Fibroblast of pulmonary artery (primary cell): Measurements from ENCODE around the gene ANKRD28.

ENCODE experiments used
- DNase-seq: peaks from one replicate; pipeline ENCODE4 v3.0.0-alpha.2; 2010; ENCODE audit warnings: low read depth
- H3K4me3 ChIP-seq: replicated peaks from 2 replicates; pipeline ENCODE4 v1.5.1; 2011; ENCODE audit warnings: low read depth, mild to moderate bottlenecking, control low read depth, low read length, moderate library complexity
- TF ChIP-seq, protein P1 (sequence below): IDR thresholded peaks from 2 replicates; pipeline ENCODE4 v1.5.1; 2011; ENCODE audit warnings: mild to moderate bottlenecking, control low read depth, low read length, inconsistent platforms; ENCODE audit errors: missing control alignments

The ANKRD28 gene

DNA sequence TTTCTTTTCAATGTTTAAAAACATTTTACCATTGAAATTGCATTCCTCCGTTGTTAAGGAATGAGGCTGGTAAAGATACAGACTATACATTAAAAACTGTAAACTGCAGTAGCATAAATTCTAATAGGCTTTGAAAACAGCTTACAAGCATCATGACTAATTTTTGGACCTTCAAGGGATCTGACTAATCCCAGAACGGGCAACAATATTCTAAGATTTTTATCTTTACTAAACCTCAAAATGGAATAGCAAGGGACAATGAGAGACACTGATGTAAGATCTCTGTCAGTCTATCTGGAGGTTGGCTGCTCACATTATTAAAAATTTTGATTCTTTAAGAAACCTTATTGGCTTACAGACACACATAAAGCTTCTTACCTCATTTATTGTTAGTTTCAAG, 121.5 kb downstream of the ANKRD28 start:
- no peak overlapping the region for H3K4me3 ChIP-seq
- TF ChIP-seq, protein P1, sequence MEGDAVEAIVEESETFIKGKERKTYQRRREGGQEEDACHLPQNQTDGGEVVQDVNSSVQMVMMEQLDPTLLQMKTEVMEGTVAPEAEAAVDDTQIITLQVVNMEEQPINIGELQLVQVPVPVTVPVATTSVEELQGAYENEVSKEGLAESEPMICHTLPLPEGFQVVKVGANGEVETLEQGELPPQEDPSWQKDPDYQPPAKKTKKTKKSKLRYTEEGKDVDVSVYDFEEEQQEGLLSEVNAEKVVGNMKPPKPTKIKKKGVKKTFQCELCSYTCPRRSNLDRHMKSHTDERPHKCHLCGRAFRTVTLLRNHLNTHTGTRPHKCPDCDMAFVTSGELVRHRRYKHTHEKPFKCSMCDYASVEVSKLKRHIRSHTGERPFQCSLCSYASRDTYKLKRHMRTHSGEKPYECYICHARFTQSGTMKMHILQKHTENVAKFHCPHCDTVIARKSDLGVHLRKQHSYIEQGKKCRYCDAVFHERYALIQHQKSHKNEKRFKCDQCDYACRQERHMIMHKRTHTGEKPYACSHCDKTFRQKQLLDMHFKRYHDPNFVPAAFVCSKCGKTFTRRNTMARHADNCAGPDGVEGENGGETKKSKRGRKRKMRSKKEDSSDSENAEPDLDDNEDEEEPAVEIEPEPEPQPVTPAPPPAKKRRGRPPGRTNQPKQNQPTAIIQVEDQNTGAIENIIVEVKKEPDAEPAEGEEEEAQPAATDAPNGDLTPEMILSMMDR, result no peak
- no peak for DNase-seq

DNA sequence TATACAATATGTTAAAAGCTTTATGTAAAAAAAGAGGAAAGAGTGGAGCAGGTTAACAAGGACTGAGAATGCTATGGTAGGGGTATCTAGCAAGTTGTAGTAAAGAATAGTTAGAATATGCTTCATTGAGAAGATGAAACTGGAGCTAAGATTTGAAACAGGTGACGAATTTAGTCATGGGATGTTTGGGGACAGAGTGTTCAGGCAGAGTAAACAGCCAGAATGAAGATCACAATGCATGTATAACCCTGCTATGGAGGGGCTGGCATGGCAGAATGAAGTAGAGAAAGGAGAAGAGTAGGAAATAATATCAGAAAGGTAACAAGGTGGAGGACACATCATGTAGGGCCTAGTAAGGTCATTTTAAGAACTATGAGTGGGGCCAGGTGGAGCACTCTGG, 124.2 kb downstream of the ANKRD28 start:
- DNase-seq, result no peak
- TF ChIP-seq, protein P1, result no peak
- H3K4me3 ChIP-seq, result no peak overlapping the region

DNA sequence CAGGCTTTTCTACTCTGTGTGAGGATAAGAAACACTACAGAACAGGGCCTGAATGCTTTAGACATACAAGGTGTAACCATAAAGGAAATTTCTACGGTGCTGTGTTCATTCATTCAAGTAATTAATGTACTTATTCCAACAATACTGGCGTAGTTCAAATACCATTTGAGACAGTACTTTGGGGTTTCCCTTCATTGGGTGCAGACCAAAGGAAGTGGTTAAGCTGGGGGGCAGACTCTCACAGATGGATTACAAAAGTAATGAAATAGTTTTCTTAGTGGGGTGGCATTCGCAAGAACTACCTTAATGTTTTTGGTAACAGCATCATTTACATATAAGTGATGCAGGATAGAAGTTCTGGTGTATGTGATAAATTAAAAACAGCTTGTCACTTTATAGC, 130.3 kb downstream of the ANKRD28 start:
- DNase-seq, result no peak
- H3K4me3 ChIP-seq, result no peak overlapping the region
- TF ChIP-seq, protein P1, result no peak

DNA sequence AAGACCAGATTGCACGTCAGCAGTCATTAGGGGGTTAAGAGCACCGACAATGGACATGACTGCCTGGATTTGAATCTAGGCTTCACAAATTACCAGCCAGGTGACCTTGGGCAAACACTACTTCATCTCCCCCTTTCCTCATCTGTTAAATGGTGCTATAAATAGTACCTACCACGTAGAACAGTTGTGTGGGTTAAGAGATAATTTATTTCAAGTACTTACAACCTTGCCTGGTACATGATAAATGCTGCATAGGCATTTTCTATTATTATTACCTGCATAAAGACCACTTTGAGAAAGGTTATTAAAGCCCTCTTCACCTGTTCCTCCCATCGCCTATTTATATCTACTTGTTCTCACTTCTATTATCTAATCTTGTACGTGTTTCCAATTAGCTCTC, 131.5 kb downstream of the ANKRD28 start:
- TF ChIP-seq, protein P1, result no peak
- no peak overlapping the region for H3K4me3 ChIP-seq
- DNase-seq, result no peak

DNA sequence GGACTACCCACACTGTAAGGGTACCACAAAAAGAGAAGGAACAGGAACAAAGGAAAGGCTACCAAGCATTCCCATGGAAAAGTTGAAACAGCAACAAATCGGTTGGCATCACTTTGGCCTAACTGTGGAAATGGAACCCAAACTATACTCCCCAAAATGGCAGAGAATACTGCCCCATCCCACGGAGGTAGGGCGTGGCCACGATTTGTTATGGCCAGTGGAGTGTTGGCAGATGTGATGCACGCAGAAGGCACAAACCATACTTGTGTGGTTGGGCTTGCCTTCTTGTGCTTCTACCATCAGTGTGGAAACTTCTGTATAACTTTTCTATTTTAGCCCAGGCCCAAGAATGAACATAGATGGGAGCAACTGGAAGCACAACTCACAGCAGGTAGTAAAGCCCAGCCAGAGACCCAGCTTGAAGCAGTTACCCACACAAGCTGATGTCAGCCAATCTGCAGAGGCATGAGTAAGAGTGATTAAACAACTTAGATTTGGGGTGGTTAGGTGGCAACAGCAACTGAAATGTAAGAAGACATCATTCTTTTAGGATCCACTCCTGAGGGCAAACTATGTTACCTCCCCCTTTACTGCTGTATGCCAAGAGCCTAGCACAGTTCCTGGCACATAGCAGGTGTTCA, 132.1 kb downstream of the ANKRD28 start:
- TF ChIP-seq, protein P1, result no peak
- no peak for DNase-seq
- no peak overlapping the region for H3K4me3 ChIP-seq

DNA sequence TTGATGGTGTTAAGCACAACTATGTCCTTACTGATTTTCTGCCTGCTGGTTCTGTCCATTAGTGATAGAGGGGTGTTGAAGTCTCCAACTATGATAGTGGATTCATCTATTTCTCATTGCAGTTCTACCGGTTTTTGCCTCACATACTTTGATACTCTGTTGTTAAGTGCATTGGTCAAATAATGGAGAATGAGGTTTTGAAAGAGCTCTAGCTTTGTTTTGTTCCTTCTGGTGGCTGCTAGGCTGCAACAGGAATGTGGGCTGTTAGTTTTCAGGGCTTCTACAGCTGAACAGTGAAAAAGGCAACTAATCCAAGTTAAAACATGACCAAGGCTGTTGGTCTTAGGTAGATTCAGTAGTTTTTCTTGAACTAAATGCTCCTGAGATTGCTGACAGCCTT, 133.6 kb downstream of the ANKRD28 start:
- TF ChIP-seq, protein P1, result no peak
- H3K4me3 ChIP-seq, result no peak overlapping the region
- DNase-seq, result no peak

DNA sequence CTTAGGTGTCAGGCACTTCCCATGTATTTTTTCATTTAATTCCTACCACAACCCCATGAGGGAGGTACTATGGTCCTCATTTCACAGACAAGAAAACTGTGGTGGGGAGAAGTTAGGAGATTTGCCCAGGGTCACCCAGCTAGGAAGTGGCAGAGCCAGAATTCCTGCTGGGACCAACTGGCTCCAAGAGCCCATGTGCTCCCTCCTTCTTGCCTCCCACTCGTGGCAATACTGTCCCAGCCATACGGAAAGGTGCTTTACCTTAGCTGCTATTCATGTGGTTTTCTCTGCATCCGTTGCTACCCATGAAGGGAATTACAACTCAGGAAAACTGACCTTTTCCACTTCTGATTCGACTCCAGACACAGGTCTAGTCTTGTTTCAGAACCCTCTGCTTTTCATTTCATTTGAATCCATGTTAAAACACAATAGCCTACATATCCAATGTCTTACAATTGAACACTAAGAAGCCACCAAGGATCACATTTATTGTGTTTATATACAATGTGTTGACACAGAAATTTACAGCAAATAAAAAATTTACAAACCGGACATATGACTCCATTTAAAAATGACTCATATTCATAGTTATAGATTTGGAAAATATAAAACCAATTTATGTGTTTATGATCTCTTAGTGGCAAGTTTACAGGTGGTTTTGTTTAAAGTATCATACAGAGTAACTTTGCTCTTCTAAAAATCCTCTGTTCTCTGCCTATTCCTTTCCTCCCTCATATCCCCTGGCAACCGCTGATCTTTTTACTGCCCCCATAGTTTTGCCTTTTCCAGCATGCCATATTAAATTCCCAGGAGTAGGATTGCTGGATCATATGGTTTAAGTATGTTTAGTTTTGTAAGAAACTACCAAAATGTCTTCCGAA, 137.5 kb downstream of the ANKRD28 start:
- DNase-seq, result no peak
- TF ChIP-seq, protein P1, result no peak
- H3K4me3 ChIP-seq, result no peak overlapping the region
